ENCODE measurements around the gene ELK4.

GRCh38 chr1:205681364-205681763 lies 49.6 kb upstream of the ELK4 start:
- TF ChIP-seq CTCF (IDR thresholded peaks at IDR 0.05) (no peak), ZFX (IDR thresholded peaks at IDR 0.05; ENCODE audit: borderline replicate concordance) (no peak)

Measured in 22Rv1 (cell line).